NCI-H82 treated with DMSO at 0.1 percent for 48 hours (cell line): Measurements from ENCODE around the gene DNAJC2.
"Not testable (repeated sequence)": the region's sequence is repeated elsewhere in the genome, so short reads cannot be mapped to it uniquely, and the experiment has no call there.

Source experiments
- DNase-seq: peaks from one replicate; lab custom pipeline; 2025; ENCODE audit not compliant: unreplicated experiment; lab: John Stamatoyannopoulos, UW

DNAJC2 gene

DNA sequence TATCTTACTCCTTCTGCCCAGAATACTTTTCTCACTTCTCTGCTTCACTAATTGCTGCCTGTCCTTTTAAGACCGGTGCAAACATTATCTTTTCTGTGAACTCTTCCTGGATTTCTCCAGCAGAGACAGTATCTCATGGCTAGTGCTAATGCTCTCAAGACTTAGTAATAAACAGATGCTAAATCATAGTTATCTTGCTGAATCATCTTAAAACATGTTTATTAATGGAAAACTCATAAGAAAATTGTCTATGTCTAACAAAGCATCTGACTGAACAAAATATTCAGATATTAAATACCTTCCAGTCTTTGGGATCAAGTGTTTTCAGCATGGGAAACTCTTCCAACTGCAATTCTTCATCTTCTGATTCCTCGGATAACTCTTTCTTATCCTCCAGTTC, 3.1 kb downstream of the DNAJC2 start:
- DNase-seq: no peak

DNA sequence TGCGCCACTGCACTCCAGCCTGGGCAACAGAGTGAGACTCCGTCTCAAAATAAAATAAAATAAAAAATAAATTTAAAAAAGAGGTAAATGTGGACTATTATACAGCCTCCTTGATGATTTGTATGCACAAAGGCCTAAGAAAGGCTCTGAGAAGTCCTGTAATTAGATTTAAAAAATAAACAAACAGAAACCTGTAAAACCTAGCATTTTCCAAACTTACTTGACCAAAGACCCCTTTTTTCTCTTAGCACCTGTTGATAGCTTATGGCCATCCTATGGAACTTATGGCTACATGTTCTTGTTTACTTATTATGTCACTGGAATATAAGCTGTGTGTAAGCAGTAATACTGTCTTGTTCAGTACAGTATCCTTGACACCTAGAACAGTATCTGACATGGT, 5.7 kb downstream of the DNAJC2 start:
- DNase-seq: no peak

DNA sequence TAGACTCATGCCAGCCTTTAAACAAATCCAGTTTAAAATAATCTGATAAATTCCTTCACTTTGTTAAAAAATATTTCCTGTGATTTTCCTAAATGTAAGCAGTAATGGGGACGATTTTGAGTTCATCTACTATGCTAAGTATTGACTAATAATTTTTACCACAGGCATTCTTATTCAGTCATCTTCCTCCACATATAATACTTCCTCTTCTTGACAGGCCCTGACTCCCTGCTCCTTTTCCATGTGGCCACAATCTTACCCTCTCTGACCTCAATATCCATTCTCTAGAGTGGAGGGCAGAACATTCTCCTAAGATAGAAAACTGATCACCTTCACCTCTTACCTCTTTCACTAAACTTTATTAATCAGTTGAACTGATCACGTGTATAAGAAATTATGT, 7.8 kb downstream of the DNAJC2 start:
- no peak for DNase-seq

GRCh38 chr7:103325744-103326143, 18.8 kb downstream of the DNAJC2 start:
- DNase-seq: no peak

DNA sequence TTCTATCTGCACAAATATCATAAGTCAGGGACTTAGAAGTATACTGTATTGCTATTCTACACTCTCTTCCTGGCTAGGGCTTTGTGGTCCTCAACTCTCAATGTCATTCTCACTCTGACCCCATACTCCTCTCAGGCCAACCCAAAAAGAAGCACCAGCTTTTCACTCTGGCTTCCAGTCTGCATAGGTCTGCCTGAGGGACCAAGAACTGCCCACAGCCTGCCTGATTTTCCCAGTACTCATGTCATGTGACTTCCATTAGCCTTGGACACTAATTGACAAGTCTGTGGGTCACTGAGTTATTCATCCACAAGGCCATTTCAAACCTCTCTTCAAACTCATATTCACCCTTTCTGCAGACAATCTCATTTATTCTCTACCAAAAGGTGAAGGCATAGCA, 27.6 kb downstream of the DNAJC2 start:
- no peak for DNase-seq

DNA sequence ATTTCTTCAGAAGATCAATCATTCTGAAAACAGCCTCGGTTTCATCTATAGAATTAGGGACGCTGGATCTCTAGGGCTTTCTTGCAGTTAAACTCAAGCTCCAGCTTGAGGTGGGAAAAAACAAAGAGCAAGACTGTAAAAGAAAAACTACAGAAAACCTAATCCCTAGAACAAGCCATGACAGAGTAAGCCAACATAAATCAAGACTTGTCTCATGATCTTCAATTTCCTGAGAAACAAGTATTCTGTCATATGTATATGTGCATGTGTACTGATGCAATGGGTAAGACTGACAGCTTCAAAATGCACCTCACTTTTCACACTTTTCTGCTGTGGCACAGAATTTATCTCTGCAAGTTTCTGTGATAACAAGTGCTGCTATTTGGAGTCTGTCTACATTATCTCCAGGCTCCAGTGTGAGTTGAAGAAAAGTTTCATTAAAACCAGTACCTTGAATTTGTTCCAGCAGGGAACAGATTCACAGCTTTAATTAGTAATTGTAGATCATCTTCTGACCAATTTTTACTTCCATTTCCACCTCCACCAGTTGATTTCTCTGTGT, 28.1 kb downstream of the DNAJC2 start:
- no peak for DNase-seq

DNA sequence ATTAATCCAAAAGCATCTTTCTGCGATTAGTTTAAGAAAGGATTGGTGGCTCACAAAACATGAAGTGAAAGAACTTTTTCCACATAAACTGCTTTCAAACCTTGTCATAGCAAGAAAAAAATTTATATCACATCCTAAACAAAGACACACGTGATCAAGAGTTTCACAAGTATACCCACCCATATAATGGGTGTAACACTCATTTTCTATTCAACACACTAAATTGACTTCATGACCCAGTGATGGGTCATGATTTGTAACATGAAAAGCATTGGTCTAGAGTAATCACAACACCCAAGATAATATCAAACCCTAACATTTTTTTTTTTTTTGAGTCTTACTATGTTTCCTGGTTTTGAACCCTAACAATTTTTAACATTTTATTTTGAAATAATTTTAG, 29.7 kb downstream of the DNAJC2 start:
- DNase-seq: no peak

DNA sequence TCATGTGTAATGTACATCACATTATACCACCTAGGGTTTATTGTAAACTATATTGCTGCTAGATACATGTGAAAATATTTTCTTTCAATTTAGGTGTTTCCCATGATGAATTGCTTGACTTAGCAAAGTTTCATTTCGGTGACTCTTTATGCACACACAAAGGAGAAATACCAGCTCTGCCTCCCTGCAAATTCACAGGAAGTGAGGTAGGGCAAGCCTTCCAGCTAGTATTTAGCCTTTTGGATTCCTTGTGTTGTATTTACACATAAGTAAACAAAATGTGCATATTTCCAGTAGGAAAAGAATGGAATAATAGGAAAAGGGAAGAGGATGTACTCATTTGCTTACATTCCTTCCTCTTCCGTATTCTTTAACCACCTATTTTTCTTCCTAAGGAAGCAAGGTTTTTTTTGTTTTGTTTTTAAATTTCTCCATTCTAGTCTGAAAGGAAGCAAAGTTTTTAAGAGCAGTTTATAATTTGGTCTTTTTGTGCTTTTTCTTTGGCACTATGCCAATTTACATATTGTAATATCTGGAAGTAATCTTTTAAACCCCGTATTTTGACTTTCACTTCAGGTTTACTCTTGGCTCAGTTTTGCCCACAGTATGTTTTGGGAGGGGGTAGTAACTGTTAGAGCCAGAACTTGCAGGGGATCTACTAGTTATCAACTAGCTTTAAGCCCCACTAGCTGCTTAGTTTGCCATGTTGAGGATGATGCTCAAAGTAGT, 36.9 kb downstream of the DNAJC2 start:
- no peak for DNase-seq

GRCh38 chr7:103301441-103301840, 43.1 kb downstream of the DNAJC2 start:
- no peak for DNase-seq

DNA sequence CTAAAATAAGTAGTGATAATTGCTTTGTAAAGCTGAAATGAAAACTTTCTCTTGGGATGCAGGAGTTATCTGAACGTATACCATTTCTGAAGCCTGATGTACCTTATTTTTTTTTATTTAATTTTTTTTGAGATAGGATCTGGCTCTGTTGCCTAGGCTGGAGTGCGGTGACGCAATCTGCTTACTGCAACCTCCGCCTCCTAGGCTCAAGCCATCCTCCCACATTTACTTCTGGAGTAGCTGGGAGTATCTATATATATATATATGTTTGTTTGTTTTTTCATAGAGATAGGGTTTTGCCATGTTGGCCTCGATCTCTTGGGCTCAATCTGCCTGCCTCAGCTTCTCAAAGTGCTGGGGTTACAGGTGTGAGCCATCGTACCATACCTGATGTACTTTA, 44.9 kb downstream of the DNAJC2 start:
- DNase-seq: no peak

DNA sequence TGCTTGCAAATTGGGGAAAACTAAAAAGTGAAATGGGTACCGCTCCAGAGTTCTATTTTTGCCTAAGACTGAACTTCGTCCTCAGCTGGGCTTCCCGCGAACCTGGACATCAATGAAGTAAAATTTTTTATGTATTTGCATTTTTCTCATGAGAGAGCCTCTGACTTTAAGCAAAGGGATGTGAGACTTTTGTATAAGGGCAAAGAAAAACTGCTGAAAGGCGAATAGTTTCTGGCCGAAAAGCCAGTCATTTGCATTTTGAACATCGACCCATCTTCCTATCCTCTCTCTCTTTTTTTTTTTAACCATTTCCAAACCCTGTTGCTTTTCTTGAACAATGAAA, 46.8 kb downstream of the DNAJC2 start:
- DNase-seq: no peak

- DNase-seq: peak; percentile 75
Observed at GRCh38 chr7:103296901-103297836, 47.4 kb downstream of the DNAJC2 start, which contains the start of gene PMPCB. Gene PMPCB (plus strand): TSS chr7:103297435. CDS start chr7:103297460, 25 bp downstream.

GRCh38 chr7:103293526-103293925, 51.0 kb downstream of the DNAJC2 start:
- no peak for DNase-seq

- no peak for DNase-seq
Observed at GRCh38 chr7:103292122-103292521, 52.4 kb downstream of the DNAJC2 start.

- DNase-seq: not testable (repeated sequence)
Observed at GRCh38 chr7:103282802-103283427, 61.7 kb downstream of the DNAJC2 start.

GRCh38 chr7:103280803-103281155, 63.8 kb downstream of the DNAJC2 start:
- not testable (repeated sequence) for DNase-seq

DNA sequence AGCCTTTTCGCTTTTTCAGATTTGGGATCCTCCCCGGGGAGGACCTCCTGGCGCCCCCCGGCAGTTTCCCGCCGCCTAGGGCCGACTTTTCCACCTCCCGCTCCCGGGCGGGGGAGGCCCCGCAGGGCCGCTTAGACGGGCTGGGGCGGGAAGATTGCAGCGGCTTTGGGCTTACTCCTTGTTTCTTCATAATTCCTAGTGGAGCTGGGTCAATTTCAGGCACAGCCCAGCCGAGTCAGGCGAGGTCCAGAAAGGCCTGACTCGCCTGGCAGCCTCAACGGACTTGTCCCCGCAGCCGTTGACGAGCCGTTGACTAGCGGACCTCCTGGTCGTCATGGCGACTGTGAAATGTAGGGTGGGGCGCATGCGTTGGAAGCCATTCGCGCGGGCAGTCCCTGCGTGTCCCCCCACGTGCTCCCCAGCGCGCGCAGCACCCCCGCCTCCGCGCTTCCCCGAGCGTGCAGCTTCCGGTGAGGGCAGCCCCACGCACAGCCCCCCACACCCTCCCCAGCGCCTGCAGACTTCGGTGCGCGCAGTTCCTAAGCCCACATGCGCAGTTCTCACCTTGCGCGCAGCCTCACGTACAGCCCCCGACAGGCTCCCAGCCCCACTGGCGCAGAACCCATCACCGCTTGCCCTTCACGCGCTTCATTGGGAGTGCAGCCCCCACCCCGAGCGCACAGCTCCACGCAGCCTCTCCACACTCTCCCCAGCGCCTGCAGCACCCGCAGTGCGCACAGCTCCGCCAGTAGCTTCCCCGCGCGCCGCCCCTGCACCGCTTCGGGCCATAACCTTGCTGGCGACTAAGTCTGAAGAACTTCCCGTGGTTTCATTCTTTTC, 64.4 kb downstream of the DNAJC2 start:
- not testable (repeated sequence) for DNase-seq

GRCh38 chr7:103279636-103279962, 65.0 kb downstream of the DNAJC2 start:
- DNase-seq: not testable (repeated sequence)

GRCh38 chr7:103278195-103278594, 66.4 kb downstream of the DNAJC2 start:
- not testable (repeated sequence) for DNase-seq

DNA sequence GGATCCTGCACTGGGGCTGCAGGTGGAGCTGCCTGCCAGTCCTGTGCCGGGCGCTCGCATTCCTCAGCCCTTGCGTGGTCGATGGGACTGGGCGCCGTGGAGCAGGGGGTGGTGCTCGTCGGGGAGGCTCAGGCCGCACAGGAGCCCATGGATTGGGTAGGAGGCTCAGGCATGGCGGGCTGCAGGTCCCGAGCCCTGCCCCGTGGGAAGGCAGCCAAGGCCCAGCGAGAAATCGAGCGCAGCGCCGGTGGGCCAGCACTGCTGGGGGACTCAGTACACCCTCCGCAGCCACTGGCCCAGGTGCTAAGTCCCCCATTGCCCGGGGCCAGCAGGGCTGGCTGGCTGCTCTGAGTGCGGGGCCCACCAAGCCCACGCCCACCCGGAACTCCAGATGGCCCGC, 69.7 kb downstream of the DNAJC2 start:
- DNase-seq: not testable (repeated sequence)

- DNase-seq: not testable (repeated sequence)
Observed at GRCh38 chr7:103273374-103273773, 71.2 kb downstream of the DNAJC2 start.
